HG03565 (cell line): ENCODE data around the gene THRA.

Experiments used
- ATAC-seq: cut with Tn5 transposase; IDR thresholded peaks from one replicate; pipeline ENCODE4 v1.9.1; 2021; ENCODE audit warnings: mild to moderate bottlenecking, moderate library complexity; ENCODE audit not compliant: unreplicated experiment

THRA gene

DNA sequence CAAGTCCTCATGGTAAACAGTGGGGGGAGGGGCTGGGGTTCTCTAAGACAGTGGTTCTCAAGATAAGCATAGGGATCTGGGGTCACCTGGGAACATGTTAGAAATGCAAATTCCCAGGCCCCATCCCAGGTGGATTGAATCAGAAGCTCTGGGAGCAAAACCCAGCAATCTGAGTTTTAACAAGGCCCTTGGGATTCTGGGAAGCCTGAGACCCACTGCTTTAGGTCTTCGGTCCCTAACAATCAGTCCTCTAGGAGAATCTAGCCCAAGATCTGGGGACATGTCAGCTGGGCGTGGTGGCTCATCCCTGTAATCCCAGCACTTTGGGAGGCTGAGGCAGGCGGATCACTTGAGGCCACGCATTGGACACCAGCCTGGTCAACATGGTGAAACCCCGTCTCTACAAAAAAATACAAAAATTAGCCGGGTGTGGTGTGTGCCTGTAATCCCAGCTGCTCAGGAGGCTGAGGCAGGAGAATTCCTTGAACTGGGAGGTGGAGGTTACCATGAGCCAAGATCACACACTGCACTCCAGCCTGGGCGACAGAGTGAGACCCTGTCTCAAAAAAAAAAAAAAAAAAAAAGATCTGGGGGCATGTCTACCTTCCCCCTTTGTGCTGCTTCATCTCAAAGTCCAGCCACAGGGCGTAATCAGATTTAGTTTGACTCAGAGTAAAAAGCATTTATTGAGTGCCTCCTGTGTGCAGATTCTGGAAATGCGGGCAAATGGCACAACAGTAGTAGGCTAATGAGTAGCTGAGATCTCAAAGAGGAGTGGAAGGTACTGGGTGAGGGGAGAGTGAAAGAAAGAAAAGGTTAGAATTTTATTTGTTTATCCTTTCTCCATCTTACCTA lies 46.4 kb downstream of the THRA start:
- ATAC-seq: no peak

DNA sequence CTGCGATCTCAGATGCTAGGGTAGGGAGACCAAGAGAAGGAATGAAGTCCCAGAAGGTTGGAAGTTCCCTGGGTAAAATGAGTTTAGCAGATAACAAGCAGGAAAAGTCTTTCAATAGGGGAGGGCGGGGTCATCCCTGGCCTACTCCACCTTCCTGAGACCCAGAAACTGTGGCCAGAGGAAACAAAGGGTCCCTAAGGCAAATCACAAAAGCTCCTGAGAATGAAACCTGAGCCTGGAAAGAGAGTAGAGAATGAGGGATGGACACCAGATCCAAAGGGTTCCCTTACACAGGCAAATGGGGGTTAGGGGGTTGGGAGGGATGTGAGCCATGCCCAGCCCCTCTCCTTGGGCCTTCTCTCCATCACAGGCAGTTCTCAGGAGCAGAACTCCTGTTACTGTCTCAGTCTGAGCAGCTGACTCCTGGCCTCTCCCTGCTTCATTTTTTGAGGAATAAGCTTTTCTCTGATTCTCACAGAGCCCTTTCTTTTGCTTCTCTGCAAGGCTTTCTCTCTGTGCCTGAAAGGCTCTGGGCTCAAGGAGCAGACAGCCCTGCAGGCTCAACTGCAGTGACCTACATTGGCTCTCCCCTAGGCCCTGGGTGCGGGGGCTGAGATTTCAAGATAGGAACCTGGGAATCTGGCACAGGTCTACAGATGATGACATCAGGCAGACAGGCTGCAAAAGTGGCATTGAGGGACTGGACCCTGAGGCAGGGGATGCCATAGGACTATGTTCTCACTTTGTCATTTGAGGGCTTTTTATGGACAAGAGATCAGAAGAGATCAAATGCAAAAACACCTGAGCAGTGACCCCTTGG lies 47.5 kb downstream of the THRA start:
- ATAC-seq: no peak

DNA sequence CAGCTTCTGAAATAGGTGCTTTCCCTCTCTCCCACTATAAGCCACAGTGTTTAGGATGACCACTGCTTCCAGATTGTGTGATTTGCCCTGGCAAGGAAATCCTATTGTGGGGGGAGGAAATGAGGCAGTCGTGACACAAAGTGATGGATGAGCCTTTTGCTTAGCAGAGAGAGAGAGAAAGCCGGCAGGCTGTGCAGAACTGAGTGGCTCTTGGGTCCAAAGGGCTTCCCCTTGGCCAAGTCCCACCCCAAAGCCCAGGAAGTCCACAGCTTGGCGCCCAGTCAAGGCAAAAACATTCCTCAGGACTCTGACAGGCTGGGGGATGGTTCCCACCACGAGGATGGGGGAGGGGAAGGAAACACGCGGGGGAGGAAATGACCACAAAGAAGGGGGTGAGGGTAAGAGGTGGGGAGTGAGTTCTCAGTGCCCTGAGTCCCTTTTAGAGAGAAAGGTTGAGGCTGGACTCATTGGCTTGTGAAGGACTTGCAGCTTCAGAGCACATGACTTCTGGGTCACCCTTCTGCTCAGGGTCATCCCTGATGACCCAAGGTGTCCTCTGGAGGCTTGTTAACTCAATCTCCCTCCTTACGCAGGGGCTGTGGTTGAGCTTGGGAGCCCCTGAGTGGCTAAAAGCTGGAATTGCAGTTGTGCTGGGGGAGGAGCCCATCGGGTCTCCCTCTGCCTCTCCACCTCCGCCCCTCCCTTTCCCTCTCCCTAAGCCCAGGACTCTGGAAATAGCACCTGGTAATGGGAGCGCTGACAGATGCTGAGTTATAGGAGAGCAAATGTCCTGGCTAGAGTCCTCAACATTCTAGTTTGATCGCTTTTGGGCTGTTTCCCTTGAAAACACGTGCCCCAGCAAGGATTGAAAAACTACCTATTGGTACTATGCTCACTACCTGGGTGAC lies 48.7 kb downstream of the THRA start:
- ATAC-seq: peak; percentile 31

DNA sequence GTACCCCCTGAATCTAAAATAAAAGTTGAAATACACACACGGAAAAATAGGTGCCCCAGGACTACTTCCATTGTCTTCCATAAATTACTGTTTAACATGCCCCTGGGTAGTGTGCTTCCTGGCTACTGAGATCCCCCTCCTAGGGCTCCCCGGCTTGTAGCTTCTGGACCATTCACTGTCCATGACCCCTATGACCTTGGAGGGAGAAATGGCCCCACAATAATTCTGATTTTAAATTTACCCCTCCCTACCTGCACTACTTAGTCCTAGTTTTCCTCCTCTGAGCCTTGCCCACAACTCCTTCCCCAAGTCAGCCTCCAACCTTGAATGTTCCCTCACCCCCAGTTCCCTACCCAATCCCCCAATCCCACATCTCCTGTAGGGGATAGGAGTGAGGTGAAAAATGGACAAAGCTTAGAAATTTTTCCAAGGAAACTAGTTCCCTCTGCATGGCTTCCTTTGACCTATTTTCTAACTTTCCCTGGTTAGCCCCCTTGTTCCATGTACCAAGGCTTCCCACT lies 49.5 kb downstream of the THRA start:
- no peak for ATAC-seq

DNA sequence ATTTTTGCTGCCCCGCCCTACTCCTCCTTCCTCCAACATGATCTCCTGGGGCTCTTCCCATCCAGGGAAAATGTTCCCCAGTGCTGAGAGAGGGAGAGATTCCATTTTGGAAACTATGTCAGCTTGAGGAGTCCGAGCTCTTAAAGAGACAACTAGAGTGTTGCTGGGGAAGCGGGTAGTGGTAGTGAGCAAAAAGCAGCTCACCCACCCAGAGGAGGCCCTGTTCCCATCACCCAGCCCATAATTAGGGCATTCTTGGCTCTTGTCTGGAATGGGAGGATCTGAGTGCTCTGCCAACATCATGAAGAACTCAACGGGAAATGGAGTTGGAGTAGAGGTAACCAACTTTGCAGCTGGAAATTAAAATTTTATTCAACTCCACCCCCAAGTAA lies 49.9 kb downstream of the THRA start:
- no peak for ATAC-seq

DNA sequence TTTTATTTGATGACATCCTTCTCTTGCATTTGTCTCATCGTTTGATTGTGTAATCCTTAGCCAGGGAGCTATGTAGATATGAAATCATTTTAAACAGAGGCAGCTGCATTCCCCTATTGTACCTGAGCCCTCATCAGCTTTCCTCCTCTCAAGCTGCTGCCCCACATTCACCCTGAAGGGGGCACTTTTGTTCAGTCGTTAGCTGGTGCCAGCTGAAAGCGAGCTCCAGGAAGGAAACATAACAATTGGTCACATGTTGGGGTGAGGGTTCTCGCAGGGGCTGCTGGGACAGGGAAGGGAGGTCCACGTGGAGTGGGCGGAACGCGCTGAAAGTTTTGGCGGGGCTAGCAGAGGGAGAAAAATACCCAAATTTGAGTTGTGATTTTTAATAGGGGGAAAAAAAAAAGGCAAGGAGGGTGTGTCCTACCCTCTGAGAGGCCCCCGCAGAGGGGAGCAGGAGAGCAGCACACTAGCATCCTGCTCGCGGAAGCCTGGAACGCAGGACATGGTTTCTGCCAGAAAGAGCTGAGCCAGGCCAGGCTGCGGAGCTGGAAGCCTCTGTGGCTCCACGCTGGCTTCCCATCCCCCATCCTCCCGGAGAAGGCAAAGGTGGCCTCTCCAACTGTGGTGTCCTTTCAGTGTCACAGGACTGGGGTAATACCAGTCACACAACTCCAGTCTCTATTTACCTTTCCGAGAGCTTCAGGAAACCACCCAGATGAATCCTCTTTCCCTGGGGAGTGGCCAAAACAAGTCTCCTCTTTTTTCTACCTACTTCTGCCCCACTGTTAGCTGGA lies 50.5 kb downstream of the THRA start:
- ATAC-seq: peak; percentile 74

DNA sequence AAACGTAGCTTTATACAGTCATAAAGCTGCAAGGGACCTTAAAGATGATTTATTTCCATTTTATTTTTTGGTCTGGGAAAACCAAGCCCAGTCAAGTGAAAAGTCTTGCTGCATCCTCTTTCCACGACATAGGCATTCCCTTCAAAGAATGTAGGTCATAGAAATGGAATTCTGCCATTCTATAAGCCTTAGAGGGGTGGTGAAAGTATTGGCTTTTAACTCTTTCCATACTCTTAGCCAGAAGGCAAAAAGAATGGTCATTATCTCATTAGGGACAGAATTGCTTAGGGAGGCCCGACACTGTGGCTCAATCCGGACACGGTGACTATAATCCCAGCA lies 51.1 kb downstream of the THRA start:
- ATAC-seq: no peak

DNA sequence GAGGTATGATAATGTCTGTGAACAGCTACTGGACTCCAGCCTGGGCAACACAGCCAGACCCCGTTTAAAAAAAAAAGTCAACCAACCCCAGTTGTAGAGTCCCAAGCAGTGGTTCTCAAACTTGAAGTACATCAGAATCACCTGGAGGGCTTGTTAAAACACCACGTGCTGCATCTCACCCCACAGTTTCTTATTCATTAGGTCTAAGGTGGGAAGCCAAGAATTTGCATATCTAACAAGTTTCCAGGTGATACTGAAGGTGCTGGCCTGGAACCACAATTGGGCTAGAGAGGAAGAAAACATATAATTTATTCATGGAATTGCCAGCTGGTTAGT lies 52.3 kb downstream of the THRA start:
- no peak for ATAC-seq

DNA sequence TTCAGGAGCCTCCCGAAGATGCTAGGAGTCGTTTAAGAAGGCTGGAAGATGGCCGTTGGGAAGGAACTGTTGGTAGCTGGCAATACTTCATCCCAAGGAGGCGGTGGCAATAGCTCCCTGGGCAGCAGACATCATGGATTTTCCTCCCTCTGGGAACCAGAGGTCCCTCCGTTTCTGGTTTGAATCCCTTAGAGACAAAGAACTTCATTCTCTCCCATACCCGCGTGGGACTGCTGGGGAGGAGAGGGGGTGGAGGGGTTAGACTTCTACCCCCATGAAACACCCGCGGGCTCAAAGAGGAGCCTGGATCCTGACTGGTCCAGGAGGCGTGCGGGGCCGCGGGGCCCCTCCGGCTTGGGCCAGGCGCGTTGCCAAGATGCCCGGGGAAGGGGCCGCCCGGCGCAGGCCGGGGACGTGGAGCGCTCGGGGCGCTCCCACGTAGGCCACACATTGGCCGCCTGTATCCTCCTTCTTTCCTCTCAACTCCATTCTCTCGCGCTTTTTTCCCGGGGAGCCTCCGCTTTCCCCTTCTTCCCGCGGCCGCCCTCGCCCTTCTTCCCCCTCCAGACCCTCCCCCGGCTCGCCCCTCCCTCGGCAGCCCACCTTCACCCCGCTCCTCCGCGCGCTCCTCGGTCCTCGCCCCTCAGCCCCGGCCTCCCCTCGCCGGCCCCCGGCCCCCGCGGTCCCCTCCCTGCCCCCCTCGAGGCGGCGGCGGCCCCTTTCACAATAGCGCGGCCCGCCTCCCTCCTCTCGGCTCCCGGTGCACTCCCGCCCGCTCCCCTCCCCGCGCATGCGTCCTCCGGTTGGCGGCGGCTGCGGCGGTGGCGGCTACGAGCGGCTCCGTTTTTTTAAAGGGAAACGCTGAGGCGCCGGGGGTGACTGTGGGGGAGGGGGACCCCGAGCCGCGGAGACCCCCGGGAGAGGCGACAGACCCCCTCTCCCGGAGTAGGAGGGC lies 58.7 kb downstream of the THRA start, which contains the start of gene MSL1:
Gene MSL1, plus strand, starts transcription at position 791 of the 955 bp plus-strand sequence. CDS start 642 bp downstream, outside the sequence.
- peak; percentile 55 for ATAC-seq

DNA sequence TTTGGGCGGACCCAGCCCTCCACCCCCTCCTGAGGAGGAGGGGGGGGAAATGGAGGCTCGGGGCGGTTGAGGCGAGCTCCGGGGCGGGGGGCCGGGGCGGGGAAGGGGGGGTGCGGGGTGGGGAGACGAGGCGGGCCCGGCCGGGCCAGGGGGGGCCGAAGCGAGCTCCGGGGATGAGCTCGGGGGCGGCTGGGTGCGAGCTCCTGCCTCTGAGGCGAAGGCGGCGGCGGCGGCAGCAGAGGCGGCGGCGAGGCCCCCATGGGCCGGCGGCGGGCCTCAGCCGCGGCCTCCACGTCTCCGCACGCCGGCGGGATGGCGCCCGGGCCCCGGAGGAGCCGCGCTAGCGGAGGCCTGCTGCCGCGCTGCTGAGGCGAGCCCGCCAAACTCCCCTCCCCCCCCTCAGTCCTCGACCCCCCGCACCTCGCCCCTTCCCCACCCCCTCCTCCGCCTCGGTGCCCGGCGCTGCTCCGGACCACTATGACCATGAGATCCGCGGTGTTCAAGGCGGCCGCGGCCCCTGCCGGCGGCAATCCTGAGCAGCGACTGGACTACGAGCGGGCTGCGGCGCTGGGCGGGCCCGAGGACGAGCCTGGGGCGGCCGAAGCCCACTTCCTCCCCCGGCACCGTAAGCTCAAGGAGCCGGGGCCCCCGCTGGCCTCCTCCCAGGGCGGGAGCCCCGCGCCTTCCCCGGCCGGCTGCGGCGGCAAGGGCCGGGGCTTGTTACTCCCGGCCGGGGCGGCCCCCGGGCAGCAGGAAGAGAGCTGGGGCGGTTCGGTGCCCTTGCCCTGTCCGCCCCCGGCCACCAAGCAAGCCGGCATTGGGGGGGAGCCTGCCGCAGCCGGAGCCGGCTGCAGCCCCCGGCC lies 59.6 kb downstream of the THRA start:
- peak; percentile 18 for ATAC-seq

DNA sequence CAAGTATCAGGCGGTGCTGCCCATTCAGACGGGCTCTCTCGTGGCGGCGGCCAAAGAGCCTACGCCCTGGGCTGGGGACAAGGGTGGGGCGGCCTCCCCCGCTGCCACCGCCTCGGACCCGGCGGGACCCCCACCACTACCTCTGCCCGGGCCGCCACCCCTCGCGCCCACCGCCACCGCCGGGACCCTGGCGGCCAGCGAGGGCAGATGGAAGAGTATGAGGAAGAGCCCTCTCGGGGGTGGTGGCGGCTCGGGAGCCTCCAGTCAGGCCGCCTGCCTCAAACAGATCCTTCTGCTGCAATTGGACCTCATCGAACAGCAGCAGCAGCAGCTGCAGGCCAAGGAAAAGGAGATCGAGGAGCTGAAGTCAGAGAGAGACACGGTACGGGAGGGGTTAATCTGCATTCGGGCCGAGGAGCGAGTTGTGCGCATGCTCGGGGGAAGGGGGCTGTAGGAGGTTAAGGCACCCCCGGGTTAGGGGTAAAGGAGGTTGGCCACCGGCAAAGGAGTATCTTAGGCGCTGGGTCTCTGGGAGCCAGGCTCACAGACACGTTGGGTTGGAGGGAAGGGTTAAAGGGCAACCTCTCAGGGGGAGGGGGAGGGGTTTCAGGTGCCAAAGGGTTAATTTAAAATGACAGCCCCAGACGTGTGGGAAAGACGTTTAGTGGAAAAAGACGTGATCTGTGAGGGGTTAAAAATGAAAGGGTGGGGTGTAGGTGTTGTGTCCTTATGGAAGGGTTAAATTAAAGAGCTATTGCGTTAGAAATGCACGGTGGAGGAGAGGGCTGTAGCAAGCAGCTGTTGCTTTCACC lies 60.4 kb downstream of the THRA start:
- ATAC-seq: no peak

DNA sequence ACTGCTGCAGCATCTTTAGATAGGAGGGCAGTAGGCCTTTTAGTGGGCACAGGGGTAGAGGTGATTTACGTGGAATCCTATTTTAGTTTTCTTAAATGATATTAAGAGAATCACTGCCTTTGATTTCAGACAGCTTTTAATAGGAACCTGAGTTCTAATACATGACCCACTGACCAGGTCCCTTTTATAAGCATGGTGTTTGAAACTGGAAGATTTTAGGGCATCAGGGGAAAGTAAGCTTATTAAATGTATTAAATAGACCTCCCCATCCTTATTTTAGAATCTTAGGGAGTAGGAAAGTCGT lies 61.0 kb downstream of the THRA start:
- ATAC-seq: no peak

DNA sequence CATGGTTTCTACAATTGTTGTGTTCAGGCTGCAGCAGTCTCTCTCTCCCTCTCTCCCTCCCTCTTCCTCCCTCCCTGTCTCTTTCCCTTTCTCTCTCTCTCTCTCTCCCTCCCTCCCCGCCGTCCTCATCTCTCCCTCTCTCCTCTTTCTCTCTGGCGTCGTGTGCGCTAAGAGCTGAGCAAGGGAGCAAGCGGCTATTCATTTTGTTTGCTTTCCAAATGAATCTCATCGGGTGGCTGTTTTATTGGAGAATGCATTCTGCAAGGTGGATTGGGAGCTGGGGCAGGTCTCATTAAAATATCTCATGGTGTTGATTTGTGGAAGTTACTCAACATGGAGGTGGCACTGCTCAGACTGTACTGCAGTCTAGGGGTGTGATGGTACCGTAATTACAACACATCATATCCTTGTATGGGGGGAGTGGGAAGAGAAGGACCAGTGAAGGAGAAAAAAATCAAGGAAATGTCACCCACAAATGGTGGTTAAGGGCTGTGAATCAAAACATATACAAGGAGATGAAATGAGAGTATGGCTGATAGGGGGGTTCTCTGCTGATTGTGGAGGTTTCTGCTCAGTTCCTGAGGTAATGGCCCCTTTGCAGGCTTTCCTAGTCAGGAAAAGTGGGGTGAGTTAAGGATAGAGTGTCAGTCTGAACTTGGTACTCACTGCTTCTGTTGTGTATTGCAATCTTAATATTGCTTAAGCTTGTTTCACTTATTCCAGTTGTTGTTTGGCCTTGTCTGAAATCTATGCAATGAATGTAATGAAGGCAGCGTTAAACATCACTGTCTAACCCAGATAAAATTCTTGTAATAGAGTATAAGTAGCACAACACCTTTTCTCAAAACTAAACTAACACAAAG lies 61.7 kb downstream of the THRA start:
- no peak for ATAC-seq

DNA sequence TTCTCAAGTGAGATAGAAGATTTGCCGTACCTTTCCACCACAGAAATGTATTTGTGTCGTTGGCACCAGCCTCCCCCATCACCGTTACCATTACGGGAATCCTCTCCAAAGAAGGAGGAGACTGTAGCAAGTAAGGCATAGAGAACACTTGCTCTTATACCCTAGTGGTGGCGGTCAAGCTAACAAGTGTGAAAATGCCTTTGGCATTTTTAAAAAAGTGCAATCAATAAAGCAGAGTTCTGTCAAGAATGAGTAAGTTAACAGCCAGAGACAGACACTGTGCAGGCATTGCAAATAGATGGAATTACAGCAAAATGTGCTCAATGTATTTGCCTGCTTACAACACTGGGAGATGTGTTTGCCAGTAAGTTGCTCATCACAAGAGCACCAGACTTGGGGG lies 66.7 kb downstream of the THRA start:
- no peak for ATAC-seq

DNA sequence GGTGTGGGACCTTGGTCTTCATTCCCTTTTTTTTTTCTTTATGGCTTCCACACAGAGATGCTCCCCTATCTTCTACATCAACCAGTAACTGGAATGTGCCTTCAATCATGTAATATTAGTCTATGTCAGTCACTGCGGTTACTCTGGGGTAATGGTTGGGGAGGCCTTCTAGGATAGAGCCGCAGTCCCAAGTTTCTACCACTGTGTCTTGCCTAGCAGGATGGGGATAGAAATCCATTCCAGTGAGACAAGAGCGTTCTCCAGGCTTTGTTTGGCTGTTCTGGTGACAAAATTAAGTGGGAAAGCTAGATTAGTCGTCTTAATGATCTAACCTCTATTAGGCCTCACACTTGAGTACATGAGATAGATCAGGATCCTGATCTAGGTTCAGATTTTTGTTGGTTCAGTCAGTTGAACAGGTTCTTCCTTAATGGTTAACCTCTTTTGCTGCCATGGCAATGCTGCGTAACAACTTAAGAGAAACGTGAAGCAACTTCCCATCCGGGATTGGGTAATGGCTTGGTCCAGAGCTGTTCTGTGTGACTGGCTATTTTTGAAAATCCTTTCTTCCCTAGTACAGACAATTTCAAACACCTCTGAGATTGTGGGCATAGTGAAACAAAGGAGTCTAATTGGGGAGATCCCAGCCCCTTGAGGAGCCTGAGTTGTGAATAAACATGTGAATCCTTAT lies 67.7 kb downstream of the THRA start:
- ATAC-seq: no peak

DNA sequence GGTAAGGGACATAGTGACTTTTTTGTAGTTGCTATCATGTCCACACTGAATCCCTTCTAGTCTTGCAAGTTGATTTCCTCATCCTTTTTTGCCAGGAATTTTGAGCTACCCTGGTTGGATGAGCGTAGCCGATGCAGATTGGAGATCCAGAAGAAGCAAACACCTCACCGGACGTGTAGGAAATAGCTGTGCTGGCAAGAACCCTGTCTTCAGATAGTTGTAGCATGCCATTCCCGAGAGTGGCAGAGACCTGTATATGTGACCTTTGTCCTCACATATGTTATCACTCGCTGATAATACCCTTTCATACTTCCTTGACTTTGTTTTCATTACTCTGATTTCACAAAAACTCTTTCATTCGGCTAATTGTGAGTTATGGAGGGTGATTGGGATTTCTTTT lies 71.4 kb downstream of the THRA start:
- no peak for ATAC-seq
